Measurements from ENCODE around the gene SQSTM1. TPM values are rescaled to one million over a fixed set of nuclear protein-coding genes. Genes with fewer than 3 reads are reported as not detected.

Gene SQSTM1
- total and polyA plus RNA-seq, 9 of the 15 experiments (the other 6 are each of a cell fraction or from before 2014, with no cell fraction given): 5.6 to 148 (median 64.0) TPM

- H2AFZ ChIP-seq (ENCODE audit: low read depth, low read length): no peak overlapping the region
- no peak overlapping the region for H3K27ac ChIP-seq (ENCODE audit: extremely low read depth, low read depth, low read length)
- ATAC-seq: no peak; the same call in 2 of the 3 replicates
- BruUV-seq (replicated peaks): no TSS peak
- peak overlapping the region in 1 of 2 experiments; percentile 31; a peak in 1 of 4 replicates for H3K9ac ChIP-seq (ENCODE audit: insufficient read depth in 1 of 2, low read depth in 2 of 2, low read length in 2 of 2)
- peaks cover 11% of the 10 kb centered on the region for H3K9me3 ChIP-seq (replicated peaks; ENCODE audit: control insufficient read depth, insufficient read depth, low read depth, low read length)
- H3K9me1 ChIP-seq (ENCODE audit: control insufficient read depth, insufficient read depth, low read length): no peaks in the 10 kb centered on the region
- ChIA-PET CTCF (ENCODE audit: low intra/inter-chr PET ratio) (no interaction called here), POLR2A (no interaction called here)
- no peak for DNase-seq (ENCODE audit: extremely low read depth in 1 of 4, low spot score in 3 of 4)
- in situ Hi-C loops (cut with MboI): no loop called here
- no peak overlapping the region for H3K4me3 ChIP-seq
- WGBS (ENCODE audit: insufficient coverage, low coverage, missing lambda C conversion rate): 93% methylated on average over 27 of the region's 31 CpGs
- H3K79me2 ChIP-seq (ENCODE audit: control insufficient read depth, insufficient read depth, low read length): no peaks in the 10 kb centered on the region
- H3K27me3 ChIP-seq (ENCODE audit: control insufficient read depth in 2 of 2, insufficient read depth in 2 of 2, low read length in 2 of 2): no peaks in the 10 kb centered on the region
- H4K20me1 ChIP-seq (replicated peaks; ENCODE audit: control insufficient read depth, insufficient read depth, low read length): no peaks in the 10 kb centered on the region; the same call in 1 of the 2 replicates
- intact Hi-C loops (cut with micrococcal nuclease): no loop called here
- no peak for FAIRE-seq
- no peaks in the 10 kb centered on the region for H3K4me1 ChIP-seq (replicated peaks in 1 of 2; ENCODE audit: control insufficient read depth in 2 of 2, insufficient read depth in 2 of 2, low read length in 2 of 2)
- no peak overlapping the region for H3K4me2 ChIP-seq (ENCODE audit: insufficient read depth, low read length)
- TF ChIP-seq TFAP4 (CRISPR knock-in tag; IDR thresholded peaks at IDR 0.05; ENCODE audit: borderline replicate concordance) (no peak), RBFOX2 (IDR thresholded peaks at IDR 0.05; ENCODE audit: low read depth, low read length) (0 out of 2 replicates have a peak, but pooled peaks have one; percentile 2), POLR2G (IDR thresholded peaks at IDR 0.05; ENCODE audit: low read depth, low read length) (peak; percentile 41; the same call in 1 of the 2 replicates), ZNF830 (CRISPR knock-in tag; IDR thresholded peaks at IDR 0.05) (no peak), CREB5 (CRISPR knock-in tag; IDR thresholded peaks at IDR 0.05) (no peak)
- peaks cover 68% of the 10 kb centered on the region for H3K36me3 ChIP-seq (ENCODE audit: control insufficient read depth, insufficient read depth, low read length)
Measured at GRCh38 chr5:179879003-179879689, 58.4 kb downstream of the SQSTM1 start.

Data from K562 (cell line).